ENCODE data around the gene LRP1B.

DNA sequence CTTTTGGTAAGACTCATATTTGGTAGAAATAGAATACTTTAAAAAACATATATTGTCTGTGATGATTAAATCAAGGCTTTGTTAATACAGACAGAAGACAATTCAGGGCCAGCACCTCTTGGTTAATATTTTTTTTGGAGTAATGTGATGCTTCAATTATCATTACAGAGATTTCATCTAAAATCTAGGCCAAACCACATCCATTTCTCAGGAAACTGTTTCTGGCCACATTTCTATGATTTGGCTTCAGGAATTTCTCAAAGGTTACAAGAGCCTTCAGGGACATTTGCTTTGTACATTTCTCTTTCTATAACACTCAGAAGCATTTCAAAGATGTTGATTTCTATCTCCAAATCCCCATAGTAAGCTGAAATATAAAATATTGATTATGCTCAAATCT is 614.9 kb downstream of the LRP1B start:
- TF ChIP-seq, protein P1, sequence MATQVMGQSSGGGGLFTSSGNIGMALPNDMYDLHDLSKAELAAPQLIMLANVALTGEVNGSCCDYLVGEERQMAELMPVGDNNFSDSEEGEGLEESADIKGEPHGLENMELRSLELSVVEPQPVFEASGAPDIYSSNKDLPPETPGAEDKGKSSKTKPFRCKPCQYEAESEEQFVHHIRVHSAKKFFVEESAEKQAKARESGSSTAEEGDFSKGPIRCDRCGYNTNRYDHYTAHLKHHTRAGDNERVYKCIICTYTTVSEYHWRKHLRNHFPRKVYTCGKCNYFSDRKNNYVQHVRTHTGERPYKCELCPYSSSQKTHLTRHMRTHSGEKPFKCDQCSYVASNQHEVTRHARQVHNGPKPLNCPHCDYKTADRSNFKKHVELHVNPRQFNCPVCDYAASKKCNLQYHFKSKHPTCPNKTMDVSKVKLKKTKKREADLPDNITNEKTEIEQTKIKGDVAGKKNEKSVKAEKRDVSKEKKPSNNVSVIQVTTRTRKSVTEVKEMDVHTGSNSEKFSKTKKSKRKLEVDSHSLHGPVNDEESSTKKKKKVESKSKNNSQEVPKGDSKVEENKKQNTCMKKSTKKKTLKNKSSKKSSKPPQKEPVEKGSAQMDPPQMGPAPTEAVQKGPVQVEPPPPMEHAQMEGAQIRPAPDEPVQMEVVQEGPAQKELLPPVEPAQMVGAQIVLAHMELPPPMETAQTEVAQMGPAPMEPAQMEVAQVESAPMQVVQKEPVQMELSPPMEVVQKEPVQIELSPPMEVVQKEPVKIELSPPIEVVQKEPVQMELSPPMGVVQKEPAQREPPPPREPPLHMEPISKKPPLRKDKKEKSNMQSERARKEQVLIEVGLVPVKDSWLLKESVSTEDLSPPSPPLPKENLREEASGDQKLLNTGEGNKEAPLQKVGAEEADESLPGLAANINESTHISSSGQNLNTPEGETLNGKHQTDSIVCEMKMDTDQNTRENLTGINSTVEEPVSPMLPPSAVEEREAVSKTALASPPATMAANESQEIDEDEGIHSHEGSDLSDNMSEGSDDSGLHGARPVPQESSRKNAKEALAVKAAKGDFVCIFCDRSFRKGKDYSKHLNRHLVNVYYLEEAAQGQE (IDR thresholded peaks at IDR 0.05; ENCODE audit: insufficient read depth in 1 of 2, low read depth in 2 of 2, low read length in 2 of 2): no peak
- no peak for TF ChIP-seq POLR2AphosphoS5 (IDR thresholded peaks at IDR 0.05; ENCODE audit: low read depth, low read length)

All from PFSK-1 (cell line).